NCI-H2107 treated with DMSO at 0.1 percent for 48 hours (cell line): ENCODE measurements around the gene KRTAP10-2.
"Not testable (repeated sequence)": the region's sequence is repeated elsewhere in the genome, so short reads cannot be mapped to it uniquely, and the experiment has no call there.

Experiments used
- DNase-seq: peaks from one replicate; lab custom pipeline; 2025; ENCODE audit not compliant: unreplicated experiment; lab: John Stamatoyannopoulos, UW

The KRTAP10-2 gene, protein sequence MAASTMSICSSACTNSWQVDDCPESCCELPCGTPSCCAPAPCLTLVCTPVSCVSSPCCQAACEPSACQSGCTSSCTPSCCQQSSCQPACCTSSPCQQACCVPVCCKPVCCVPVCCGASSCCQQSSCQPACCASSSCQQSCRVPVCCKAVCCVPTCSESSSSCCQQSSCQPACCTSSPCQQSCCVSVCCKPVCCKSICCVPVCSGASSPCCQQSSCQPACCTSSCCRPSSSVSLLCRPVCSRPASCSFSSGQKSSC

DNA sequence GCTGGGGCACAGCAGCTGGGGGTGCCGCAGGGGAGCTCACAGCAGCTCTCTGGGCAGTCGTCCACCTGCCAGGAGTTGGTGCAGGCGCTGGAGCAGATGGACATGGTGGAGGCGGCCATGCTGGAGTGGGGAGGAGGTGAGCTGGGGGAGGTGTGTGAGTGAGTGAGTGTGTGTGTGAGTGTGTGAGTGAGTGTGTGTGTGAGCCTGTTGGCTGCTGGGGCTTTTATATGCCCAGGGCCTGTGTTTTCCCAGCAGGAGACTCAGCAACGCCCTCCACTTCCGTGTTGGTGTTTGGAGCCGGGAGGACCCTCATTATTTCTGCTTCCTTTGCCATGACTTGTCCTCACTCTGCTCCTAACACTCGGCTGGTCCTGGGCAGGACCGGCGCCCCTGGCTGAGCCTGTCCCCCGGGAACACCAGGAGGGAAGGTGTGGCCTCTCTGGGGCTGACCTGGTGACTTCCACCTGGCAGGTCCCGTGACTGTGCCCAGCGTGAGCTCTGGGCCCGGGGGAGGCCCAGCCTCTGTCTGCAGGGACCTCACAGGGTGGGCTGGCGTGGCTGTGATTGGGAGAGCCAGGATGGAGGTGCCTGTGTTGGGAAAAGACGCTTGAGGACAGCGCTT, at the start of gene KRTAP10-2:
KRTAP10-2 (minus strand) TSS at position 166 of the 622 bp plus-strand sequence; CDS start at position 119, 47 bp downstream.
- peak; percentile 19 for DNase-seq

DNA sequence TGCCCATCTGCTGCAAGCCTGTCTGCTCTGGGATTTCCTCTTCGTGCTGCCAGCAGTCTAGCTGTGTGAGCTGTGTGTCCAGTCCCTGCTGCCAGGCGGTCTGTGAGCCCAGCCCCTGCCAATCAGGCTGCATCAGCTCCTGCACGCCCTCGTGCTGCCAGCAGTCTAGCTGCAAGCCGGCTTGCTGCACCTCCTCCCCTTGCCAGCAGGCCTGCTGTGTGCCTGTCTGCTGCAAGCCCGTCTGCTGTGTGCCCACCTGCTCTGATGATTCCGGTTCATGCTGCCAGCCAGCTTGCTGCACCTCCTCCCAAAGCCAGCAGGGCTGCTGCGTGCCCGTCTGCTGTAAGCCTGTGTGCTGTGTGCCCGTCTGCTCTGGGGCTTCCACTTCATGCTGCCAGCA, 49.8 kb upstream of the KRTAP10-2 start:
- DNase-seq = not testable (repeated sequence)

DNA sequence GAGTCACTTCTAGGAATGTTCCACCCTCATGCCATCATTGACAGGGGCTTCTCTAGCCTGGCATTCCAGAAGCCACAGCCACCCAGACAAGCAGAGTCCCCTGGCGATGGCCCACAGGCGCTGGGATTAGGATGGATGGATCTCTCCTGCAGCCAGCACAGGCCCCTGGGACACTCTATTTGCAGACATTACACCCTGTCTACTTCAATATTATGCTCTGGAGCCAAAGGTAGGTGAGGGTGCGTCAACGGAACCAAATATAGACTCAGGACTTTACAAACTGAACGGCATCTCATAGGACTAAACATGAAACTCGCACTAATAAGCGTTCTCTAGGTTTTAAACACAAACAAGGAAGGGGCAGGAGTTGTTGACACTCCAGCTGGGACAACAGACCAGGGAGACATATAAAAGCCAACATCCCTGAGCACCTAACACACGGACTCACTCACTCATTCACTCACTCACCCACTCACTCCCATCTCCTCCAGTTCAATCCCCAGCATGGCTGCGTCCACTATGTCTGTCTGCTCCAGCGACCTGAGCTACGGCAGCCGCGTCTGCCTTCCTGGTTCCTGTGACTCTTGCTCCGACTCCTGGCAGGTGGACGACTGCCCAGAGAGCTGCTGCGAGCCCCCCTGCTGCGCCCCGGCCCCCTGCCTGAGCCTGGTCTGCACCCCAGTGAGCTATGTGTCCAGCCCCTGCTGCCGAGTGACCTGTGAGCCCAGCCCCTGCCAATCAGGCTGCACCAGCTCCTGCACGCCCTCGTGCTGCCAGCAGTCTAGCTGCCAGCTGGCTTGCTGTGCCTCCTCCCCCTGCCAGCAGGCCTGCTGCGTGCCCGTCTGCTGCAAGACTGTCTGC, 49.0 kb upstream of the KRTAP10-2 start, which contains the start of gene KRTAP10-7:
KRTAP10-7 (plus strand) TSS at position 480 of the 861 bp plus-strand sequence; CDS start at position 505, 25 bp downstream.
- not testable (repeated sequence) for DNase-seq

DNA sequence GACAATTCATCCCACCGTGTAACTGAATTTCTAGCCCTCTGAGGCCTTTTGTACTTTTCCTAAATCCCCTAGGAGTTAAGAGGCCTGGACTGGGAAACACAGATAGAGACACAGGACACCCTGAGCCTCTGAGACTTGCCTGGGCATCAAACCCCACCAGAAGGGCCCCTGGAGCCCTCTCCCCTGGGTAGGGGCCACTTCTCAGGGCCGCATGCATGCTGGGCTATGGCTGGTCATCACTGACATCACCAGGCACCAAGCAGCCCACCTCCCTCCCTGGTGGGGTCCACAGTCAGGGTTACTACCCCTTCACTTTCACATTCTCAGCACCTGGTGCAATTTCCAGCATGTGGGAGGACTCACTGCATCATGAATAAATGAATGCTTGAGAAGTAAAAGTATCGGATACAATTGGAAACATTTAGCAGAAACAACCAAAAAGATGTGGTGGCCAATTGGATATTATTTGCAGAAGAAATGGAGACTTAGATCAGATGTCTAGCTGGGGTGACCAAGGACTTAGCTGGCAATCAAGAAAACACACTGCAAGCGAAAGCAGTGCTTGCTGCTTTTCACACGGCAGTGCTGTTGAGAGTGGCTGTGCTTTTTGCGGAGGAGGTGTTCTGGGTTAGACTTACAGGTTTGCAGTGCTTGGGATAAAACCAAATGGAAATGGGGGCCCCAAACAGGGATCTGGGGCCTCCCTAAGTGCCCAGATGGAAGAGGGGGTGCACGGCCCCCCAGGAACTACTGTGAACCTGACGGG, 48.1 kb upstream of the KRTAP10-2 start:
- no peak for DNase-seq

DNA sequence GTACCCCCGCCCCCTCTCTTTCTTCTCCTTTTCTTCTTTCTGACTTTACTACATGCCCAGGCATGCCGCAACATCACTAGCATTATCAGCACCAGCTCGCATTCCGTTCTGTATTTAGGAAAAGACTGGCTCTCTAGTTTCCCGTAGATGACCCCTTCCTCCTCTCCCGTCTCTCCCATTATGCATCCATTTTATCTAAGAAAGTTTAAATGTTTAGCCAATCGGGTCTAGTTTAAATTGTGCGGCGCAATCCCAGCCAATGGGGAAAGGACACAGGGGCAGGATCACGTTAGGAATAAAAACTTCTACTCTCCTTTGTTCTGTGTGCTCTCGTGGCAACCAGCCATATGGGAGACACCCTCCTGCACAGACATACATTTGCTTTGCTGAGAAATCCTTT, 46.8 kb upstream of the KRTAP10-2 start:
- no peak for DNase-seq

DNA sequence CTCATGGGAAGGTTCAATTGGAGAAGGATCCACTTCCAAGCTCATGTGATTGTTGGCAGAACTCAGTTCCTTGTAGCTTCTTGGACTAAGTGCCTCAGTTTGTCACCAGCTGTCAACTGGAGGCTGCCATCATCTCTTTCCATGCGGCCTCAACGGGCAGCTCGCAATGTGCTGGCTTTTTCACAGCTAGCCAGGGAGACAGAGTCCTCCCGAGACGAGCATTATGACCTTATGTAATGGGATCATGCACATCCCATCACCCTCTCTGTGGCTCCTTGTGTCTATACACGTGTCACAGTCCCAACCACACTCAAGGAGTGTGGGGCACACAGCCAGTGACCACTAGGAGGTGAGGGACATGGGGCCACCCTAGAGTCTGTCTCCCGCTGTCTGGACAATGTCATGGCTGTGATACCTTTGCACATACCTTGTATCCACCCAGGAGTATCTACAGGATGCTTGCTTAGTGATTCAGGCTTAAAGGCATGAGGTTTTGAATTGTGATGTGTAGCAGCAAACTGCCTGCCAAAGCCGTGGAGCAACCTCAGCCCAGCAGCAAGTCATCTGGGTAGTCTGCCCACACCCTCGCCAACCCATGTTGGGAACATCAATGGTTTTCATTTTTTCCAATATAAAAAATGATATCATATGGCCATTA, 44.9 kb upstream of the KRTAP10-2 start:
- DNase-seq = no peak

DNA sequence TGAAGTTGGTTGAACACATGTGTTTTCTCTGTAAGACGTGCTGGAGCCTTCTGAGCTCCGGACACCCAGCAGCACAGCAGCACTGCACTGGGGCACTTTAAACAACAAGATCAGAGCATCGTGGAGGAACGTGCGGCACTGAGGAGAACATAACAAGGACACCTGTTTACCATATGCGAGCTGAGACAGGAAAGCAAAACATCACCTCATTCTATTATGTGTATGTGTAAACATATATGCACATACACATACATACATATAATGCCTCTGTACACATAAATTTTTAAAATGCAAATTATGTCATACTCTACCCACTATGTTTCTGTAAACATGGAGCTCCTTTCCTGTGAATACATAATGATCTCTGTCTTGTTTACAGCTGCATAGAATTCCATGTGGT, 44.2 kb upstream of the KRTAP10-2 start:
- no peak for DNase-seq

DNA sequence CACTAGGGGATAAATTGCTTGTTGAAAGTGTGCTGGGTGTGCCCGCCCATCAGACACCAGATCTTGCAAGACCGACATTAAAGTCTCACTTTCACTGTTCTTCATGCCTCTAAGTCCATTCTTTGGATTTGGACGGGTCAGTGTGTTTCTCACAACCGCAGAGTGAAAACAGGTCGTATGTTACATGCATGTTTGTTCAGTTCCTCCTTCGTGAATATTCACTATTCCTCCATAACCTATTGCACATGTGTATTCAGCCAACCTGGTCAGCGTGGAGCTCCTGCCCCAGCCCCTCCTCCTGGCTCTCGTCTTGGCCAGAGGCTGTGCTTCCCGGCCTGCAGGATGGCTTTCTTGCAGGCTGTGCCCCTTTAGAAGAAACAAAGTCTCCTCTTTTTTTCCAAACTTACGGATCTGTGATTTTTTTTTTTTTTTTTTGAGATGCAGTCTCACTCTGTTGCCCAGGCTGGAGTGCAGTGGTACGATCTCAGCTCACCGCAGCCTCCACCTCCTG, 43.2 kb upstream of the KRTAP10-2 start:
- no peak for DNase-seq

DNA sequence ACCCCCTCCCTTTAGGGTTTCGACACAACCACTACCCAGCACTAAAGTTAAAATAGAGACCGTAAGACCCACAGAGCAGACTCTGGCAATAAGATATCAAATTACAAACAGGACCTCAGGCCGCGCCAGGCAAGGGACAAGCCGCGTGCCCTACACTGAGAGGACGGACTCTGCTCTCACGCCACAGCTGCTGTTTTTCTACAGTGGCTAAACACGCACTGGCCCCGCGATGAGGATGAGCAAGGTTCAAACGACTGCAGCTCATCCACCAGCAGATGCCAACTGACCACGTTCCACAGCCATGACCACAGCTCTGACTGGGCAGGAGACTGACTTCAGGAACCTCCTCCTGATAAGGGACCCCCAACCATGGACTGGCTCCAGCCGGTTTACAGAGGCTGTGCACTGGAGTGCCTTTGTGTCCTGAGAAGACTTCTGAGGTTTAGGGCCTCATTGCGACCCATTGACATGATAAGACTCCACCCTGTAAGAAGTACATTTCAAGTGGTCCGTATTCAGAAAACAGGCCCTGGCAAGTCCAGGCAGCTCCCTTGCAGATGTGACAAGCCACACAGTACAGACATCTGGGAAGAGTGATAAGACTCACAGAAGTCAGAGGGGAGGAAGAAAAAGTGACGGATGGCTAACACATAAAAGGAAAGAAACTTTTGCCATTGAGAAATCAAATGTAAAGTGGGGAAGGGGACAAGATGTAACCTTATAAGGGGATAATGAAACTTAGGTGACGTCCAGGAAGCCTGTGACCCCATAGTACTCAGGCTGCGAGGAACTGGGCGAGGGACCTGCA, 42.5 kb upstream of the KRTAP10-2 start:
- no peak for DNase-seq

DNA sequence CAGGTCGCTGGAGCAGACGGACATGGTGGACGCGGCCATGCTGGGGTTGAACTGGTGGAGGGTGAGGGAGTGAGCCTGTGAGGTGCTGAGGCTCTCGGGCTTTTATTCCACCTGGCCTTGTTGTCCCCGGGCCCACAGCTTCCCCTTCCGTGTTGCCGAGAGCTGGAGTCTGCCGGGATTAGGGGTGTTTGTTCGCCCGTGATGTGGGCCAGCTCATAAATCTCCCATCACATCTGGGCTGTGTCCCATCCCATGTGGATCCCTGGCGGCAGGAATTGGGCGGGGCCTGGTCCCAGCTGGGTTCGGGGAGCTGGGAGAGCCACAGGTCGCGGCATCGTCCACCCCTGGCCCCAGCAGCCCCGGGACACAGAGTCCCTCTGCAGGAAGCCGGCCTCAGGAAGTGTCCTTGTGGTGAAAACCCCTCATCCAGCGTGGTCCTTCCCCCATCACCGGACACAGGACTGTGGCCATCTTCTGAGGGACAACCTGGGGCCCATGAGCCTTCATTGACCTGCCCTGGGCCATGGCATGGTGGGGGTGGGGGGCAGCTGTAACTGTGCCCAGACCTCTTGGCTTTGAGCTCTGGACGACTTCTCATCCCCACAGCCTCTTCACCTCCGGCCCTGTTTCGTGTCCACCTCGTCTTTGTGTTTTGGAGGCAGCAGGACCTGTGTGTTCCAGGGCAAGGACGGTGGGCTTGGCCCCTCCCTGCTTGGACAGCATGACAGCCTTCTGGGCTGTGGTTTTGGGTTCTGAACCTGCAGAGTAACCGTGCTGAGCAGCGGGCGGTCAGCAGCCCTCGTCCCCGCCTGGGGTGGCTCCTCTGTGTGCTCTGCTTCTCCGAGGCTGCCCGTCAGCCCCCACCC, 41.4 kb upstream of the KRTAP10-2 start, which contains the start of gene KRTAP10-6:
KRTAP10-6 (minus strand) TSS at position 60 of the 866 bp plus-strand sequence; CDS start at position 39, 21 bp downstream.
- DNase-seq = no peak

DNA sequence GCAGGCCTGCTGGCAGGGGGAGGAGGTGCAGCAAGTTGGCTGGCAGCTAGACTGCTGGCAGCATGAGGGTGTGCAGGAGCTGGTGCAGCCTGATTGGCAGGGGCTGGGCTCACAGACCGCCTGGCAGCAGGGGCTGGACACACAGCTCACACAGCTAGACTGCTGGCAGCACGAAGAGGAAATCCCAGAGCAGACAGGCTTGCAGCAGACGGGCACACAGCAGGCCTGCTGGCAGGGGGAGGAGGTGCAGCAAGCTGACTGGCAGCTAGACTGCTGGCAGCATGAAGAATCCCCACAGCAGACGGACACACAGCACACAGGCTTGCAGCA, 40.5 kb upstream of the KRTAP10-2 start:
- DNase-seq = not testable (repeated sequence)

DNA sequence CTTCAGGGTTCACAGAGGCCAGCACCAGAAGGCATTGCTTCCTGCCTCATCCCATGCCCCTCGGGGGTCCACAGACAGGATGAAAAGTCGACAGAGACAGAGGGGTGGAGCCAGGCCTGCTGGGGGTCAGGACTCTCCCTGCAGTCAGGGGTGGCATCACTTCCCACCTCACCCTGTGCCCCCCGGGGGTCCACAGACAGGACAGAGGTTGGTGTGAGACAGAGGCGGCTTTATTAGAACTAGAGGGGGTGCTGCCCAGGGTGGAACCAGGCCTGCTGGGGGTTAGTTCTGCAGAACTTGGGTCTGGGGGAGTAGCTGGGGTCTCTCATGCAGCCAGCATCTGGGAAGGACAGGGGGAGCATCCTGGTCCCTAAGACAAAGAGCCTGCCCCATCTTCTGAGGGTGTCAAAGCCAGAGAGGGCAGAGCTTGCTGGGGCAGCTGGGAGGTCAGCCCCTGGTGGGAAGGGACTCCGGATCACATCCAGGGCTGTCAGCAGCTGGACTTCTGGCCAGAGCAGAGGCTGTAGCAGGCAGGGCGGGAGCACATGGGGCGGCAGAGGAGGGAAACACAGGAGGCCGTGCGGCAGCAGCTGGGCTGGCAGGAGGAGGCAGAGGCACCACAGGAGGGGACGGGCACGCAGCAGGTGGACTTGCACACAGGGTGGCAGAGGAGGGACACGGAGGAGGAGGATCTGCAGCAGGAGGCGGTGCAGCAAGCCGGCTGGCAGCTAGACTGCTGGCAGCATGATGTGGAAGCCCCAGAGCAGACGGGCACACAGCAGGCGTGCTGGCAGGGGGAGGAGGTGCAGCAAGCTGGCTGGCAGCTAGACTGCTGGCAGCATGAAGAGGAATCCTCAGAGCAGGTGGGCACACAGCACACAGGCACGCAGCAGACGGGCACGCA, 39.8 kb upstream of the KRTAP10-2 start:
- DNase-seq = not testable (repeated sequence)

DNA sequence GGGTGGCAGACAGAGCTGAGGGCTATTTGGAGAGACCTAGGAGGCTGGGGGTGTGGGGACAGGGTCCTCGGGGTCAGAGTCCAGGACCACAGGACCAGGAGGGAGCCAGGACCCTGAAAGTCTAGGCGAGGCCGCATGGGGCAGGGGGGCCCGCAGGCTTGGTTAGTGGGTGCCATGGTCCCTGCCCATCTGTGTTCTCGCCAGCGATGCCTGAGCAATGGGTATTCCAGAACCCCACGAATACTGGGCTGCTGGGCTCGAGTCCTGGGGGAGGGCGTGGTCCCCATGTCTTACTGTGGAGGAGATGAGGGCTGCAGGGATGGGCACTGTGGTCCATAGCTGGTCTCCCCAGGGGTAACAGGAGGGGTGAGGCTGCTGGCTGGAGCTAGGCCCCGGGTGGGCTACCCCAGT, 39.0 kb upstream of the KRTAP10-2 start:
- no peak for DNase-seq

DNA sequence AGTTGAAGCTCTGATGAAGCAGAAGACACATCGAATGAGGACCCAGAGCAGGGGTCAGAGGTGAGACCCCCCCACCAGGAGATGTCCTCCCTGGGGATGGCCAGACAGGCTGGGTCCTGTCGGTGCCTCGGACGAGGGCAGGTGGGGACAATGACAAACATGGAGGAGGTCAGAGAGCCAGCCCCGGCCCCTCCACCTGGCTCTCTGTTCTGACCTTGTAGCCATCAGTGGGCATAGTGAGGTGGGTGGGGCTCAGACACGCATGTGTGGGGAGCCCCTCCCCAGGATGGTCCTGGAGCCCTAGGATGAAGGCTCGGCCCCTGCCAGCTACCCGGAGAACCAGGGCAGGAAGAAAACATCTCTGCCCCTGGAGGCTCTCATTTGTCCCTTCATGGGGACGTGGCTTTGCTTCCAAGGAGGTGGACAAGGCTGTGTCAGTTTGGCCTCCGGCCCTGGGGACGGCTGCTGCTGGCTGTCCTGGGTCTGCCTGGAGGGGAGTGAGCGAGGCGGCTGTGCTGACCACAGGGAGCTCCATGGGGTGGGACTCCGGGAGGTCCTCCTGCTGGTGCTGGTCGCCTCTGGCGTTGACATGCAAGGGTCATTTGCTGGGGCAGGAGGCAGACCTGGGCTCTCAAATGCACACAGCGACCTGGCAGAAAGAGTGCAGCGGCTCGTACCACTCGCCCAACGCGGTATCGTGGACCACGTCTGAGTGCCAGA, 38.4 kb upstream of the KRTAP10-2 start:
- no peak for DNase-seq

DNA sequence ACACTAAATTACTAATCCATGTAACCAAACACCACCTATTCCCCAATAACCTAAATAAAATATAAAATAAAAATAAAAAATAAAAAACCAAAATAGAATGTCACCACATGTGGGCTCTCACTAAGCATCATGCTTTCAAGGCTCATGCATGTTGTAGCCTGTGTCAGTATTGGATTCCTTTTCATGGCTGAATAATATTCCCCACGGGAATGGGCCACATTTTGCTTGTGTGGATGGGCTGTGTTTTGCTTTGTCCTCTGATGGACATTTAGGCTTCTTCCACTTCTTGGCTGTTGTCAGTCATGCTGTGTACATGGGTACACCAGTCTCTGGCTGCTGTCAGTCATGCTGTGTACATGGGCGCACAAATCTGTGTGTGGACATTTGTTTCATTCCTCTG, 37.8 kb upstream of the KRTAP10-2 start:
- no peak for DNase-seq

DNA sequence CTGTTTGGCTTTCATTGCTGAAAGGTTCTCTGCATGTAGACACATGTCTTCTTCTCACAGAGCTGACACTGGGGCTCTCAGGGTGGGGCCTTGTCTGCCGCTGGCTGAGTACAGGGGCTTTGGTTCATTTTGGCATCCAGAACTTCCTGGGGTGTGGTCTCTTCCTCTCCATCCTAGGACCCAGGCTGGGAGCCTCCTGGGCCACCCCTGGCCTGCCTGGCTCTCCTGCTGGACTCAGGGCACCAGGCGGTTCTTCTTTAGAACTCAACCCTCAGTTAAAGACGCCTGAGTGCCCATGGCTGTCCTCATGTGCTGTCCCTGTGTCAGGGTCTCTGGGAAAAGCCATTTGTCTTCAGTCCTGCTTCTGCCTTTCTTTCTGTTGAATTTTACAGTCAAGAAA, 34.6 kb upstream of the KRTAP10-2 start:
- DNase-seq = no peak

DNA sequence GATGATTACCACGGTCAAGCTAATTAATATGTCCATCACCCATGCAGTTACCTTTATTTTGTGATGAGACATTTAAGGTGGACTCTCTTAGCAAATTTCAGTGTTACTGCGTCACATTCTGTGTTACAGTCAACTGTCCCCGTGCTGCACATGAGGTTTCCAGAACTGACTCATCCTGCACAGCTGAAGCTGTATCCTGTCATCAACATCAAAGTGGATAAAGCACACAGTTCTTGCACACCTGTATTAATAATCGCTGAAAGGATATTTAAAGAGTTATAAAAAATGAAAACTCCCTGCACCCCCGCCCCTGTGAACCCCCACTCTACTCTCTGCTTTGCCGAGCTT, 32.5 kb upstream of the KRTAP10-2 start:
- no peak for DNase-seq
